Liver (tissue), 9 donors: ENCODE results near the gene ANKS1A. TPM values are rescaled to one million over a fixed set of nuclear protein-coding genes. Genes with fewer than 3 reads are reported as not detected.
"Not testable (repeated sequence)": the region's sequence is repeated elsewhere in the genome, so short reads cannot be mapped to it uniquely, and the experiment has no call there.

Experiments used
- DNase-seq: peaks from one replicate; pipeline ENCODE4 v3.0.0-alpha.2; 2017; ENCODE audit warnings: low spot score
- H3K27ac ChIP-seq, 2 donors: one replicate each; pipeline ENCODE4 v1.7.0; 2013; ENCODE audit warnings: inconsistent platforms in 2 of 2, low read length in 2 of 2, control low read depth in 1 of 2, low read depth in 1 of 2, mild to moderate bottlenecking in 1 of 2
- H3K27me3 ChIP-seq, 4 donors: one replicate each; pipeline versions ENCODE4 v1.6.1 to v1.7.0; 2013; ENCODE audit warnings: low read length in 3 of 4, inconsistent platforms in 1 of 4, mild to moderate bottlenecking in 1 of 4, moderate library complexity in 1 of 4; ENCODE audit not compliant: control insufficient read depth in 4 of 4, insufficient read depth in 4 of 4
- H3K36me3 ChIP-seq, 4 donors: one replicate each; pipeline versions ENCODE4 v1.6.1 to v1.7.0; 2013; ENCODE audit warnings: low read length in 3 of 4, mild to moderate bottlenecking in 3 of 4, low read depth in 1 of 4, moderate library complexity in 1 of 4; ENCODE audit not compliant: control insufficient read depth in 4 of 4, insufficient read depth in 3 of 4
- H3K4me1 ChIP-seq, 4 donors: one replicate each; pipeline versions ENCODE4 v1.6.1 to v1.7.0; 2013; ENCODE audit warnings: low read length in 3 of 4, mild to moderate bottlenecking in 3 of 4, moderate library complexity in 1 of 4; ENCODE audit not compliant: control insufficient read depth in 4 of 4, insufficient read depth in 4 of 4
- H3K4me3 ChIP-seq, 3 donors: one replicate each; pipeline versions ENCODE4 v1.6.1 to v1.7.0; 2013; ENCODE audit warnings: low read length in 3 of 3, control low read depth in 1 of 3, low read depth in 1 of 3, mild to moderate bottlenecking in 1 of 3
- H3K9ac ChIP-seq, 2 donors: one replicate each; pipeline ENCODE4 v1.7.0; 2013; ENCODE audit warnings: low read length in 2 of 2, mild to moderate bottlenecking in 2 of 2, moderate library complexity in 2 of 2, control low read depth in 1 of 2, low read depth in 1 of 2
- H3K9me3 ChIP-seq, 4 donors: one replicate each; pipeline versions ENCODE4 v1.6.1 to v1.7.0; 2013; ENCODE audit warnings: low read length in 3 of 4; ENCODE audit not compliant: control insufficient read depth in 4 of 4
- EGR1 ChIP-seq, 2 donors: IDR thresholded peaks; 2 replicates each; pipeline ENCODE4 v1.6.1; 2016 to 2018; ENCODE audit warnings: antibody characterized with exemption in 2 of 2, low read depth in 2 of 2
- FOXA1 ChIP-seq: IDR thresholded peaks from 2 replicates; pipeline ENCODE4 v1.6.1; 2016; ENCODE audit warnings: antibody characterized with exemption
- FOXA2 ChIP-seq: IDR thresholded peaks from 2 replicates; pipeline ENCODE4 v1.6.1; 2016; ENCODE audit warnings: antibody characterized with exemption
- GABPA ChIP-seq, 2 donors: IDR thresholded peaks in 1 of 2; conservative IDR thresholded peaks in 1 of 2; 2 replicates each; pipeline ENCODE4 v1.6.1; 2016; ENCODE audit warnings: antibody characterized with exemption in 2 of 2, mild to moderate bottlenecking in 1 of 2, moderate library complexity in 1 of 2
- HNF4A ChIP-seq, 2 donors: conservative IDR thresholded peaks; 2 replicates each; pipeline ENCODE4 v1.6.1; 2016; ENCODE audit warnings: antibody characterized with exemption in 2 of 2, mild to moderate bottlenecking in 2 of 2
- HNF4G ChIP-seq: IDR thresholded peaks from 2 replicates; pipeline ENCODE4 v1.6.1; 2016; ENCODE audit warnings: antibody characterized with exemption
- NR2F2 ChIP-seq: IDR thresholded peaks from 2 replicates; pipeline ENCODE4 v1.6.1; 2016; ENCODE audit warnings: antibody characterized with exemption
- RAD21 ChIP-seq, 2 donors: IDR thresholded peaks; 2 replicates each; pipeline ENCODE4 v1.6.1; 2016; ENCODE audit warnings: antibody characterized with exemption in 2 of 2, mild to moderate bottlenecking in 2 of 2
- REST ChIP-seq: IDR thresholded peaks from 2 replicates; pipeline ENCODE4 v1.6.1; 2016; ENCODE audit warnings: antibody characterized with exemption, mild to moderate bottlenecking
- RXRA ChIP-seq, 2 donors: IDR thresholded peaks; 2 replicates each; pipeline ENCODE4 v1.6.1; 2017 to 2018; ENCODE audit warnings: antibody characterized with exemption in 2 of 2, mild to moderate bottlenecking in 1 of 2
- SP1 ChIP-seq: IDR thresholded peaks from 2 replicates; pipeline ENCODE4 v1.6.1; 2018; ENCODE audit warnings: antibody characterized with exemption, mild to moderate bottlenecking
- TAF1 ChIP-seq: conservative IDR thresholded peaks from 2 replicates; pipeline ENCODE4 v1.6.1; 2016; ENCODE audit warnings: antibody characterized with exemption, mild to moderate bottlenecking
- YY1 ChIP-seq: IDR thresholded peaks from 2 replicates; pipeline ENCODE4 v1.6.1; 2016; ENCODE audit warnings: antibody characterized with exemption, mild to moderate bottlenecking
- WGBS: extraction: QIAGEN DNeasy Blood & Tissue Kit; methylation state at CpG from one replicate; pipeline ENCODE4 v1.1.7; 2013; 5-methylcytosine and 5-hydroxymethylcytosine counted together
- polyA plus RNA-seq, 2 donors: library from polyadenylated mRNA; stranded (reverse) in 1 of 2; unstranded in 1 of 2; fragments of 200-250 nt in 1 of 2; fragments of >200 nt in 1 of 2; fragmentation: Nextera tagmentation in 1 of 2; extraction: Ambion mirVana in 1 of 2; gene quantifications; one replicate each; pipeline versions ENCODE4 v1.2.1 to v1.2.3, GENCODE V29; 2013 to 2015
- total RNA-seq, 2 donors: library from RNA; depleted of rRNA; stranded (reverse); fragments of >200 nt; gene quantifications; one replicate each; pipeline ENCODE4 v1.2.3, GENCODE V29; 2014
- TF ChIP-seq, protein P1 (sequence below): fragments of 150-350 bp; IDR thresholded peaks from 2 replicates; pipeline ENCODE4 v1.5.1; 2017; ENCODE audit warnings: improper control_type of control experiment, low read depth, low read length; ENCODE audit not compliant: missing input control
- TF ChIP-seq, protein P2 (sequence below): IDR thresholded peaks from 2 replicates; pipeline ENCODE4 v1.6.1; 2016; ENCODE audit warnings: antibody characterized with exemption
- TF ChIP-seq, protein P3 (sequence below): IDR thresholded peaks from 2 replicates; pipeline ENCODE4 v1.6.1; 2016; ENCODE audit warnings: antibody characterized with exemption
- donor health status: healthy.
- donor health status: healthy.
- donor health status: healthy.
- donor health status: healthy.
- donor health status: healthy.

Gene ANKS1A
- total and polyA plus RNA-seq, 4 donors: 4.3 to 18.7 (median 6.7) TPM

DNA sequence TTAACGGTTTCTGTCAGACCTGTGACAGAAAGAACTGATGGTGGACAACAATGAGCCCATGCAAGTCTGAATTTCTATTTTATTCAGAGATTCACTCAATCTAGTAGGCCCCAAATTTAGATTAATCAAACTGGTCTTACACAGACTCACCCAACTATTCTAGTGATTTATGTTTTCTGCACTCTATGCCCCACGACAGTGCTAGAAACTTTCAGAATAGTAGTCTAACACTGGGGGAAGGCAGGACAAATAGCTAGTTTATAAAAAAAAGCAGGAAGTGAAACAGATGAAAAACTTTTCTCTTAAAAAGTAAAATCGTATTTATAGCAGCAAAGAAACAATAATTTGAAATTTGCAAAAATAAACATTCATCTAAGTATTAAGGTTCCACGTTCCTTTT, 247.1 kb downstream of the ANKS1A start:
- no peaks in the 10 kb centered on the region for H3K36me3 ChIP-seq
- H3K9ac ChIP-seq: no peak overlapping the region
- TF ChIP-seq, protein P1, sequence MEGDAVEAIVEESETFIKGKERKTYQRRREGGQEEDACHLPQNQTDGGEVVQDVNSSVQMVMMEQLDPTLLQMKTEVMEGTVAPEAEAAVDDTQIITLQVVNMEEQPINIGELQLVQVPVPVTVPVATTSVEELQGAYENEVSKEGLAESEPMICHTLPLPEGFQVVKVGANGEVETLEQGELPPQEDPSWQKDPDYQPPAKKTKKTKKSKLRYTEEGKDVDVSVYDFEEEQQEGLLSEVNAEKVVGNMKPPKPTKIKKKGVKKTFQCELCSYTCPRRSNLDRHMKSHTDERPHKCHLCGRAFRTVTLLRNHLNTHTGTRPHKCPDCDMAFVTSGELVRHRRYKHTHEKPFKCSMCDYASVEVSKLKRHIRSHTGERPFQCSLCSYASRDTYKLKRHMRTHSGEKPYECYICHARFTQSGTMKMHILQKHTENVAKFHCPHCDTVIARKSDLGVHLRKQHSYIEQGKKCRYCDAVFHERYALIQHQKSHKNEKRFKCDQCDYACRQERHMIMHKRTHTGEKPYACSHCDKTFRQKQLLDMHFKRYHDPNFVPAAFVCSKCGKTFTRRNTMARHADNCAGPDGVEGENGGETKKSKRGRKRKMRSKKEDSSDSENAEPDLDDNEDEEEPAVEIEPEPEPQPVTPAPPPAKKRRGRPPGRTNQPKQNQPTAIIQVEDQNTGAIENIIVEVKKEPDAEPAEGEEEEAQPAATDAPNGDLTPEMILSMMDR: no peak
- TF ChIP-seq YY1: no peak
- TF ChIP-seq SP1: no peak
- TF ChIP-seq REST: no peak
- no peak for TF ChIP-seq HNF4G
- TF ChIP-seq HNF4A (conservative IDR thresholded peaks at IDR 0.05): no peak
- H3K4me3 ChIP-seq: no peak overlapping the region
- H3K4me1 ChIP-seq: peaks cover 3 to 14% (median 7%) of the 10 kb centered on the region in 4 donors
- H3K9me3 ChIP-seq: no peaks in the 10 kb centered on the region
- no peak for DNase-seq
- no peak overlapping the region for H3K27ac ChIP-seq
- no peaks in the 10 kb centered on the region for H3K27me3 ChIP-seq
- 74% methylated on average over 3 of the region's 4 CpGs for WGBS

- H3K4me1 ChIP-seq: peaks cover 3 to 14% (median 7%) of the 10 kb centered on the region in 4 donors
- DNase-seq, H3K9me3 ChIP-seq, H3K36me3 ChIP-seq, H3K27ac ChIP-seq, H3K27me3 ChIP-seq, H3K4me3 ChIP-seq, H3K9ac ChIP-seq: not testable (repeated sequence)
- 79% methylated on average over 3 of the region's 3 CpGs for WGBS
These were observed 249.1 kb downstream of the ANKS1A start for GRCh38 chr6:35138191-35138590.

GRCh38 chr6:35139470-35139869, 250.4 kb downstream of the ANKS1A start:
- no peaks in the 10 kb centered on the region for H3K36me3 ChIP-seq
- H3K27me3 ChIP-seq: no peaks in the 10 kb centered on the region
- 12% methylated on average over 2 of the region's 2 CpGs for WGBS
- peak overlapping the region in 2 of 3 donors; percentile 2 to 11 for H3K4me3 ChIP-seq
- DNase-seq: no peak
- H3K9me3 ChIP-seq: no peaks in the 10 kb centered on the region
- peak overlapping the region; percentile 37 to 65 for H3K27ac ChIP-seq
- H3K4me1 ChIP-seq: peaks cover 3 to 14% (median 7%) of the 10 kb centered on the region in 4 donors
- H3K9ac ChIP-seq: peak overlapping the region in 1 of 2 donors; percentile 49
- no peak for TF ChIP-seq NR2F2
- peak; percentile 81 for TF ChIP-seq SP1
- TF ChIP-seq RAD21 (IDR thresholded peaks at IDR 0.05): no peak
- peak in 1 of 2 donors; percentile 38 for TF ChIP-seq EGR1 (IDR thresholded peaks at IDR 0.05; ENCODE audit: low read depth in 2 of 2)
- peak; percentile 51 to 82 for TF ChIP-seq RXRA (IDR thresholded peaks at IDR 0.05)
- peak; percentile 64 for TF ChIP-seq REST
- no peak for TF ChIP-seq TAF1
- TF ChIP-seq, protein P2, sequence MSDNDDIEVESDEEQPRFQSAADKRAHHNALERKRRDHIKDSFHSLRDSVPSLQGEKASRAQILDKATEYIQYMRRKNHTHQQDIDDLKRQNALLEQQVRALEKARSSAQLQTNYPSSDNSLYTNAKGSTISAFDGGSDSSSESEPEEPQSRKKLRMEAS: peak; percentile 70
- TF ChIP-seq FOXA2: peak; percentile 80
- TF ChIP-seq, protein P1: no peak
- peak; percentile 67 for TF ChIP-seq FOXA1
- TF ChIP-seq, protein P3, sequence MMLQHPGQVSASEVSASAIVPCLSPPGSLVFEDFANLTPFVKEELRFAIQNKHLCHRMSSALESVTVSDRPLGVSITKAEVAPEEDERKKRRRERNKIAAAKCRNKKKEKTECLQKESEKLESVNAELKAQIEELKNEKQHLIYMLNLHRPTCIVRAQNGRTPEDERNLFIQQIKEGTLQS: peak; percentile 37
- TF ChIP-seq GABPA (IDR thresholded peaks at IDR 0.05 in 1 of 2, conservative IDR thresholded peaks at IDR 0.05 in 1 of 2): peak; percentile 17 to 43
- peak; percentile 85 to 92 for TF ChIP-seq HNF4A (conservative IDR thresholded peaks at IDR 0.05)
- TF ChIP-seq YY1: peak; percentile 64
